ENCODE results near the gene HSD3B7.

The HSD3B7 gene

DNA sequence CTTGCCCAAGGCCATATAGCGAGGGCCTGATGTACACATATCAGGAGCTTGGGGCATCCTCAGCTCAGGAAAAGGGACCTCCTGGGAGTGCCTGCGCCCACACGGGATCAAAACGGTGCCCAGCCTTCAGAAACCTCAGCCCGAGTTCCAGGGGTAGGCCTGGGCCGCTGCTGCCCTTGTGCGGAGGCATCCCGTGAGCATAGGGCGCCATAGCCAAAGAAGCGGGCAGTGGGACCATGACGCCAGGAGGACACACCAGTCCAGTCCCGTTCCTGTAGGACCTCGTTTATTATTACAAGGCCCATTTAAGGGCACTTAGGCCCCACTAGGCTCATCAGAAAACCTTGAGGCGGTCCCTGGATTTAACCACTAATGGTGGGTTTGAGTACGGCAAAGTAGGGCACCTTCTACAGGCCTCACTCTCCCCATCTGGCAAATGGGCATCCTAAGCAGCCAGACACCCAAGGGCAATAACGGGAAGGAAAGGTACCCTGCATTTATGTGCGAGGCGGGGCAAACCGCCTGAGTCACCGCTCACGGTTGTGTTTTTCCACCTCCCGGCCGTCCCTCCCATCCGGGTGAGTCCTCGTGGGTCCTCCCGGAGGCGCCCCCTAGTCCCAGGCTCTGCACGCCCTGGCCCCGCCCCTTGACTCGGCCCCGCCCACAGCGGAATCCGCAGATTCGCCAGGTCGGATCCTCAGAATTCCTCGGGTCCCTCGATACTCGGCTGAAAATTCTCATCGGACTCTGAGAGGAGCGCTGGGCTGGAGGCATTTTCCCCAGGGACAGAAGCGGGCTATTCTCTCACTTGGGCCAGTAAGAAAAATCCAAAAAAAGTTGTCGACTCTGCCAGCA is 28.2 kb upstream of the HSD3B7 start:
- DNase-seq (ENCODE audit: low spot score) = peak; percentile 91

DNA sequence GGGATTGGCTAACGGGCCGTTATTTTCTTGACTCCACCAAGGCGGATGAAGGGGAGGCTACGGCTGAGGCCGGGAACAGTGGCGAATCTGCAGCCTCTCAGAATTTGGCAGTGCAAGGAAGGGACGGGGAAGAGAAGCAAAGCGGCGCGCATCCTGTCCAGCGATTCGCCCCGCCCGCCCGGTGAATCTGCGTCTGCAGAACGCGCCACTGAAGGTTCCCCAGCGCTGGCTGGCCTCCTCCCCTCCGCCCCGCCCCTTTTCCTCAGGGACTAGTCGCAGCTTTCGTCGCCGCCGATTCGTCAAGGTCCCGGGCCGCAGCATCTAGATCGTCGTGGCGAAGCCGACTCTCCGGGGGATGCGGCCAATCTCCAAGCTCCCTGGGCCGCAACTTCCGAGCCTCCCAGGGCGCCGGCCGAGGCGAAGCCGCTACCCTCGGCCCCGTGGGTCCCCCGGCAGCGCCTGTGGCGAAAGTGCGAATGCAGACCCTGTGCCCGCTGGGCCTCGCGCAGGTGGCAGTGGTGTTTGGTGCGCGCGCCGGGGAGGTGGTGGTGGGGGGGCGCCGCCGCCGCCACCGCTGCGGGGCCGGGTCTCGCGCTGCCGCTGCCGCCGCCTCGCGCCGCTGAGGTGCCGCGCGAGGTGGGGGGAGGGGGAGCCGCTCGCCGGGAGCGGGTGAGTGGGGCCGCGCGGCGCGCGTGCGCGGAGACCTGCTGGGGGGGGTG is 27.4 kb upstream of the HSD3B7 start, which contains the start of gene SETD1A:
Gene SETD1A (plus strand): TSS at position 299 of the 719 bp plus-strand sequence. CDS start 978 bp downstream, outside the sequence.
- DNase-seq (ENCODE audit: low spot score) = peak; percentile 96

DNA sequence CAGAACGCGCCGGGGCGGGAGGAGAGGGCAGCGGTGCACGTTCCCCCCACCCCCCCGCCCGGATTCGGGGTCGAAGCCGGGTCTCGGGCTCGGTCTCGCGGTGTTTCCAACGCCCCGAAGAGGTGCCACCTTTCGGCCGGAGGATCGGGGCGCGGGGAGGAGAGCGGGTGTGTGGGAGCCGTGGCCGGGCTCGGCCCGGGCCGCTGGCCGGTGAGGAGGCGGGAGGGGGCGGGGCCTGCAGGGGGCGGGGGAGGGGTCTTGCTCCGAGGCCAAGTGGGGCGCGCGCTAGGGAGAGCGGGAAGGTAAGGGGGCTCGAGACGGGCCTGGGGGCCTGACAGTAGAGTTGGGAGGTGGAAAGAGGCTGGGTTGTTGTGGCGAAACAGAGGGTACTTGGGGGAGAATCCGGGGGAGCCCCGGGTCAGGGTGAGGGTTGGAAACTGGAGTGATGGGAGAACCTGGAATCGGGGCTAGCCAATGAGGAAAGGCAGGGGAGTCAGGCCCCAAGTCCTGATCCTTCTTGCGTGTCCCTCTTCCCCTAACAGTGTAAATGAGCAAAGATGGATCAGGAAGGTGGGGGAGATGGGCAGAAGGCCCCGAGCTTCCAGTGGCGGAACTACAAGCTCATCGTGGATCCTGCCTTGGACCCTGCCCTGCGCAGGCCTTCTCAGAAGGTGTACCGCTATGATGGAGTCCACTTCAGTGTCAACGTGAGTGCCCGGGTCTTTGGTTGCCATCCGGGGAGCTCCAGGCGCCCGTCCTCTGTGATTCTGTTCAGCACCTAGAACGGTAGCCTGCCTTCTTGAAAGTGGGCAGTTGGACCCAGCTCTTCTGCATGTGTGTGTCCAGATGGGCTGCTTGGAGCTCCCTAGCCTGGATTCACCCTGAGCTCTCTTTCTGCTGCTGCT is 26.6 kb upstream of the HSD3B7 start:
- no peak for DNase-seq (ENCODE audit: low spot score)

DNA sequence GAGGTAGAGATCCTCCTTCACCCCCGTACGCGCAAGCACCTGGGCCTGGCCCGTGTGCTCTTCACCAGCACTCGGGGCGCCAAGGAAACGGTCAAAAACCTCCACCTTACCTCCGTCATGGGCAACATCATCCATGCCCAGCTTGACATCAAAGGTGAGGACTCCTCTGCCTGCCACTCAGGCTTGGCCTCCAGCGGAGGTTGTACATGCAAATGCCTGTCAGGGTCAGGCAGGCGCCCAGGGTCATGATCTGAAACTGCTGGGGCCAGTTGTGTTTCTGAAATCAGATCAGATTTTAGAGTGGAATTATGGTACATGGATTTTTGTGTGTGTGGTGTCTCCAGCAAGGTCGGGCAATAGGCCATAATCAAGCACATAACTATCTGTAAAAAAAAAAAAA is 23.6 kb upstream of the HSD3B7 start:
- no peak for DNase-seq (ENCODE audit: low spot score)

DNA sequence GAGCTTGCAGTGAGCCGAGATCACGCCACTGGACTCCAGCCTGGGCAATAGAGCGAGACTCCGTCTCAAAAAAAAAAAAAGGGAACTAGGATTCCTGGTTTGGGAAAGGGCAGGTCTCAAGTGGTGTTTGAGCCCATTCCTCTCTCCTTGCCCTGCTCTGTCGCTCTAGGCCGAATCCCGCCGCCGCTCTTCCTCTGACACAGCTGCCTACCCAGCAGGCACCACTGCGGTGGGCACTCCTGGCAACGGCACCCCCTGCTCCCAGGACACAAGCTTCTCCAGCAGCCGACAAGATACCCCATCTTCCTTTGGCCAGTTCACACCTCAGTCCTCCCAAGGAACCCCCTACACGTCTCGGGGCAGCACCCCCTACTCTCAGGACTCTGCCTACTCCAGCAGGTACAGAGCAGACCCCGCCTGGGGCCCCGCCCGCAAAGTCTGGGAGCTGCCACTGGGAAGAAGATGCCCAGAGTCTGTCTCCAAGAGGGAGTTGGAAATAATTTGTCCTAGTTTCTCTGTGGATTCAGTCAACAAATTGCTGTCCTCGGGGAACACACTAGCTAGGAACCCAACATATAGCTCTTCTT is 21.0 kb upstream of the HSD3B7 start:
- no peak for DNase-seq (ENCODE audit: low spot score)

DNA sequence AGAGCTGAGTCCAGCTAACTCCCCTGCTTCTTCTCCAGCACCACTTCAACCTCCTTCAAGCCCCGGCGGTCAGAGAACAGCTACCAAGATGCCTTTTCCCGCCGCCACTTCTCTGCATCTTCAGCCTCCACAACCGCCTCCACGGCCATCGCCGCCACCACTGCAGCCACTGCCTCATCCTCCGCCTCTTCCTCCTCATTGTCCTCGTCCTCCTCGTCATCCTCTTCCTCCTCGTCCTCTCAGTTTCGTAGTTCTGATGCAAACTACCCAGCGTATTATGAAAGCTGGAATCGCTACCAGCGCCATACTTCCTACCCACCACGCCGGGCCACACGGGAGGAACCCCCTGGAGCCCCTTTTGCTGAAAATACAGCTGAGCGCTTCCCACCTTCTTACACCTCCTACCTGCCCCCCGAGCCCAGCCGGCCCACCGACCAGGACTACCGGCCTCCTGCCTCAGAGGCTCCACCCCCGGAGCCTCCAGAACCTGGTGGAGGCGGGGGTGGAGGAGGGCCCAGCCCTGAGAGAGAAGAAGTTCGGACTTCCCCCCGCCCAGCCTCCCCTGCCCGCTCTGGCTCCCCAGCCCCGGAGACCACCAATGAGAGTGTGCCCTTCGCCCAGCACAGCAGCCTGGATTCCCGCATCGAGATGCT is 20.3 kb upstream of the HSD3B7 start:
- DNase-seq (ENCODE audit: low spot score) = no peak

DNA sequence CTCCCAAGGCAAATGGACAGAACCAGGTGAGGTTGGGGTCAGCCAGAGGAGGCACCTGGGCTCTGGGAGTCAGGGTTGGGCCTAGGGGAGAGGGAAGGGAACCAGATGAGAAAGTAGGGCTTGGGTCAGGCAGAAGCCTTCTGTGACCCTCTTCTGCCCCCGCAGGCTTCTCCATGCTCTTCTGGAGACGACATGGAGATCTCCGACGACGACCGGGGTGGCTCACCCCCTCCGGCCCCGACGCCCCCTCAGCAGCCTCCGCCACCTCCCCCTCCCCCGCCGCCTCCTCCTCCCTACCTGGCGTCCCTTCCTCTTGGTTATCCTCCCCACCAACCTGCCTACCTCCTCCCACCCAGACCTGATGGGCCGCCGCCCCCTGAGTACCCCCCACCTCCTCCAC is 19.6 kb upstream of the HSD3B7 start:
- DNase-seq (ENCODE audit: low spot score) = no peak

DNA sequence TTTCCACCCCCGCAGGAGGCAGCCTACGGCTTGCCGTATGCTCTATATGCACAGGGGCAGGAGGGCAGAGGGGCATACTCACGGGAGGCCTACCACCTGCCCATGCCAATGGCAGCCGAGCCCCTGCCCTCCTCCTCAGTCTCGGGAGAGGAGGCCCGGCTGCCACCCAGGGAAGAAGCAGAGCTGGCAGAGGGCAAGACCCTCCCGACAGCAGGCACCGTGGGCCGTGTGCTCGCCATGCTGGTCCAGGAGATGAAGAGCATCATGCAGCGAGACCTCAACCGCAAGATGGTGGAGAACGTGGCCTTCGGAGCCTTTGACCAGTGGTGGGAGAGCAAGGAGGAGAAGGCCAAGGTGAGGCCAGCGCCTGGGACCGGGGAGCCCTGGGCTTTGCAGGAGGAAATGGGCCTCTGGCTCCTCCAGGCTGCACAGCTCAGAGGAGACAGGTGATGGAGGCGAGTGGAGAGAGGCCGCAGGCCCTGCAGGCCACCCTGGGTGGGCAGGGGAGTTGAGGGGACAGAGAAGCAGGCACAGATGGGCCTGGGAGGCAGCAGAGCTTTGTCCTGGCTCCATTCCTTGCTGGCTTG is 18.9 kb upstream of the HSD3B7 start:
- DNase-seq (ENCODE audit: low spot score) = no peak

DNA sequence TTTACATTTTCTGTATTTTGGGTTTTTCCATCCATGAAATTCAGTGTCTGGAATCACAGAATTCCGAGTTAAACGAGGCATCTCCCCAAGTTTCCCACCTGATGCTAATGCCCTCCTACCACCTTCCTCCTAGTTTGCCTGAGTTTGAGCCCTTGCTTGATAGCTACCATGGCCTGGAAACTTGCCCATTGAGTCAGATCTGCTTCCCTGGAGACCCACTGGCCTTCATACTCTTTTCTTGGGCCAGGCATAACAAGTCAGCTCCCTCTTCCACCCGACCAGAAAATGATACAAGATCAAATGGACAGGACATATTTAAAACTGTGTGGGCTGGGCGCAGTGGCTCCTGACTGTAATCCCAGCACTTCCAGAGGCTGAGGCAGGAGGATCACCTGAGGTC is 17.2 kb upstream of the HSD3B7 start:
- DNase-seq (ENCODE audit: low spot score) = no peak

DNA sequence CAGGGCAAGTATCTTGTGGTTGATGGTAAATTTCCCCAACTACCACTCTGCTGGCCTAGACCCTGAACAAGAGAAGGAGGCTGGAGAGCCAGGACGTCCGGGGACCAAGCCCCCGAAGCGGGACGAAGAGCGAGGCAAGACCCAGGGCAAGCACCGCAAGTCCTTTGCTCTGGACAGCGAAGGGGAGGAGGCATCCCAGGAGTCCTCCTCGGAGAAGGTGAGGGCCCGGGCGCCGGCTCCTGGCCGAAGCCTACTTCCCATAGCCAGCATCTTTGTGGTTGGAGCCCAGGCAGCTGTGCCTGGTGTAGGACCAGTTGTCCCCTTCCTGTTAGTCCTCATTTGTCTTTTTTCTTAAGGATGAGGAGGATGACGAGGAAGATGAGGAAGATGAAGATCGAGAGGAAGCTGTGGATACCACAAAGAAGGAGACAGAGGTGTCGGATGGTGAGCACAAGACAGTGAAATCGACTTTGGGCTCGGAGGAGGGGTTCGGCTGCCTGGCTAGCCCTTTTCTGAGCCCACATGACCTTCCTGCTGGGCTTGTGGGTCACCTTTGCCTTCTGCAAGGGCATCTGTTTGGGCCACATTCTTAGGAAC is 15.7 kb upstream of the HSD3B7 start:
- no peak for DNase-seq (ENCODE audit: low spot score)

DNA sequence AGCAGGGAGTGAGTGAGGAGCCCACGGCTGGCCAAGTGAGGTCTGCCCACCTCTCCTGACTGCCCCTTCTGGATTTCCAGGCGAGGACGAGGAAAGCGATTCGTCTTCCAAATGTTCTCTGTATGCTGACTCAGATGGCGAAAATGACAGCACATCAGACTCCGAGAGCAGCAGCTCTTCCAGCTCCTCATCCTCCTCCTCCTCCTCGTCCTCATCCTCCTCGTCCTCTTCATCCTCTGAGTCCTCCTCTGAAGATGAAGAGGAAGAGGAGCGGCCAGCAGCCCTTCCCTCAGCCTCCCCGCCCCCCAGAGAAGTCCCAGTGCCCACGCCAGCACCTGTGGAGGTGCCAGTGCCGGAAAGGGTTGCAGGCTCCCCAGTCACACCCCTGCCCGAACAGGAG is 13.7 kb upstream of the HSD3B7 start:
- DNase-seq (ENCODE audit: low spot score) = no peak

DNA sequence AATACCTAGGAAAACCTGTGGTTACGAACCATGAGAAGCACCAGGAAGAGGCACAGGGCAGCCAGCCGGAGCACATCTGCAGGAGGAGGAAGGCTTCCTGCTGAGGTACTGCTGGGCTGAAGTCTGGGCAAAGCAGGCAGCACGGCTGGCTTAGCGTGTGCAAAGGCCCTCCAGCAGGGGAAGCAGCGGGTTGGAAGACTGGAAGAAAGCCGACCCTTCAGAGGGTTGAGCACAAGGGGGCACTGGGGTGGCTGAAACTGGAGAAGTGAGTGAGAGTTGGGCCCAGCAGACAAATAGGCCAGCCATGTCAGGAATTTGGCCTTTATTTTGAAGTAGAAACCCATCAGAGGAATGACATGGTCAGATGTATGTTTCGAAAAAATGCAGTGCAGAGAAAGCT is 12.1 kb upstream of the HSD3B7 start:
- DNase-seq (ENCODE audit: low spot score) = no peak

DNA sequence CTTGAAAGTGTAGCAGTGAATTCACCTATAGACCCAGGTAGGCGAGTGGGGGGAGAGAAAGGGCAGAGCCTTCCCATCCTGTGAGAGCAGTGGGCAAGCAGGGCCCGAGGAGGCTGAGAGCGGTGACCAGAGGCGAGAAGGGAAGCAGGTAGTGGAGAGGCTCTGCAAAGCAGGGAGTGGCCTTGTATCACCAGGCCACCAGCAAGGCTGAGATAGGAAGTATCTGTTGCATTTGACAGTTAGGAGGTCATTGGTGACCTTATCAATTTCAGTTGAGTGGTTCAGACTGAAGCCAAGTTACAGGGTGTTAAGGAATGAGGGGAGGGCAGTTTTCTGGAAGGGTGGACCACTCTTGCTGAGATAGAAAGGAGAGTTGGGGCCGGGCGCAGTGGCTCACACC is 10.7 kb upstream of the HSD3B7 start:
- no peak for DNase-seq (ENCODE audit: low spot score)

DNA sequence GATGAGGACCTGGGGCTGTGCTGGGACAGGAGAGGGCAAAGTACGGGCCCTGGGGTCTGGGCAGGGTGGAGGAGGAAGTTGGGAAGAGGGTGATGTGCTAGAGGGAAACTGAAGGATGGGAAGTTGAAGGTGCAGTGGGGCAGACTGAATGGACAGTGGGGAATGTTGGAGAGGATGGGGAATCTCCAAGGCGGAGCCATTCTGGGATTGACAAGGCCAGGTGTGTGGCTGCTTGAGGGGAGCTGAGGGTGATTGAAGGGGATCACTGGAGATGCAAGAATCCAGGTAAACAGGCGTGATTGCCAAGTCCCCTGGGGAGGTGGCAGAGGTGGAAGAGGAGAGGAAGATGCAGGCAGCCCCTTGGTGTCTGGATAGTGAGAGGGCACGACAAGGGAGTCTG is 8.5 kb upstream of the HSD3B7 start:
- no peak for DNase-seq (ENCODE audit: low spot score)

DNA sequence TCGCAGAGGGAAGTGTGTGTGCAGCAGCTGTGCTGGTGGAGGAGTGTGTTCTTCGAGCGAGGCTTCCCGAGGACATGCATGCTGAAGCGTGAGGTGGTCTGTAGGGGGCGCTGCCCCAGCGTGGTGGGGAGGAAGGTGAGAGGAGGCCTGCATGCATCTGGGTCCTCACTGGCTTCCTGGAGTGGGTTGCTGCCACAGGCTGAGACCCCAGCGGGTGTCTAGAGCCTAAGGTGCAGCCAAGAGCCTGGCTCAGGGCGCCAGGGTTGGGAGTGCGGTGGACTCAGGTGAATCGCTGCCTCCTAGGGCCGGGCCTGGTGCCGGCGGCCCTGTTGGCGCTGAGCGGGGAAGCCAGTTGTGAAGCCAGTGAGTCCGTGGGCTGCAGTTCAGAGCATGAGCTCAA is 7.5 kb upstream of the HSD3B7 start:
- no peak for DNase-seq (ENCODE audit: low spot score)

DNA sequence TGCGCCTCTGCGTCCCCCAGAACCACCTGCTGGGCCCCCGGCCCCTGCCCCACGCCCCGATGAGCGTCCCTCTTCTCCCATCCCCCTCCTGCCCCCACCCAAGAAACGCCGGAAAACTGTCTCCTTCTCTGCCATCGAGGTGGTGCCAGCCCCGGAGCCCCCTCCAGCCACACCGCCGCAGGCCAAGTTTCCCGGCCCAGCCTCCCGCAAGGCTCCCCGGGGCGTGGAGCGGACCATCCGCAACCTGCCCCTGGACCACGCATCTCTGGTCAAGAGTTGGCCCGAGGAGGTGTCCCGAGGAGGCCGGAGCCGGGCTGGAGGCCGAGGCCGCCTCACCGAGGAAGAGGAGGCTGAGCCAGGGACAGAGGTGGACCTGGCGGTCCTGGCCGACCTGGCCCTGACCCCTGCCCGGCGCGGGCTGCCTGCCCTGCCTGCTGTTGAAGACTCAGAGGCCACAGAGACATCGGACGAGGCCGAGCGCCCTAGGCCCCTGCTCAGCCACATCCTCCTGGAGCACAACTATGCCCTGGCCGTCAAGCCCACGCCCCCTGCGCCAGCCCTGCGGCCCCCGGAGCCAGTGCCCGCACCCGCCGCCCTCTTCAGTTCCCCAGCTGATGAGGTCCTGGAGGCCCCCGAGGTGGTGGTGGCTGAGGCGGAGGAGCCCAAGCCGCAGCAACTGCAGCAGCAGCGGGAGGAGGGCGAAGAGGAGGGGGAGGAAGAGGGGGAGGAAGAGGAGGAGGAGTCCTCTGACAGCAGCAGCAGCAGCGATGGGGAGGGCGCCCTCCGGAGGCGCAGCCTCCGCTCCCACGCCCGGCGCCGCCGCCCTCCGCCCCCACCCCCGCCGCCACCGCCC is 5.6 kb upstream of the HSD3B7 start:
- DNase-seq (ENCODE audit: low spot score) = no peak

DNA sequence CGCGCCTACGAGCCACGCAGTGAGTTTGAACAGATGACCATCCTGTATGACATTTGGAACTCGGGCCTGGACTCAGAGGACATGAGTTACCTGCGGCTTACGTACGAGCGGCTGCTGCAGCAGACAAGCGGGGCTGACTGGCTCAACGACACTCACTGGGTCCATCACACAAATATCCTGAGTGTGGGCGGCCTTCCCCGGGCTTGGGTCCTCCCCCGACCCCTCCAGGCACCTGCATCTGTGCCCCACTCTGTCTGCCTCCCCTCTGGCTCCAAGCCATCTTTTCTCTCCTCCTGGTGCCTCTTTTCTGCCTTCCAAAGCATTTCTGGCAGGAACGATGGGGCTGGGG is 5.0 kb upstream of the HSD3B7 start:
- no peak for DNase-seq (ENCODE audit: low spot score)

DNA sequence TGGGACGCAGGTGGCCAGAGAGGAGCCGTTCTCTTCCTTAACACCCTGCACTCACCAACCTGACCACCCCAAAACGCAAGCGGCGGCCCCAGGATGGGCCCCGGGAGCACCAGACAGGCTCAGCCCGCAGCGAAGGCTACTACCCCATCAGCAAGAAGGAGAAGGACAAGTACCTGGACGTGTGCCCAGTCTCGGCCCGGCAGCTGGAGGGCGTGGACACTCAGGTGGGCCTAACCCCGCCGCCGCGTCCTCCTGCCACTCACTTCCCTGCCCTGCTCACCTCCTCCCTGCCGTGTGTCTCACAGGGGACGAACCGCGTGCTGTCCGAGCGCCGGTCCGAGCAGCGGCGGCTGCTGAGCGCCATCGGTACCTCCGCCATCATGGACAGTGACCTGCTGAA is 4.6 kb upstream of the HSD3B7 start:
- no peak for DNase-seq (ENCODE audit: low spot score)

DNA sequence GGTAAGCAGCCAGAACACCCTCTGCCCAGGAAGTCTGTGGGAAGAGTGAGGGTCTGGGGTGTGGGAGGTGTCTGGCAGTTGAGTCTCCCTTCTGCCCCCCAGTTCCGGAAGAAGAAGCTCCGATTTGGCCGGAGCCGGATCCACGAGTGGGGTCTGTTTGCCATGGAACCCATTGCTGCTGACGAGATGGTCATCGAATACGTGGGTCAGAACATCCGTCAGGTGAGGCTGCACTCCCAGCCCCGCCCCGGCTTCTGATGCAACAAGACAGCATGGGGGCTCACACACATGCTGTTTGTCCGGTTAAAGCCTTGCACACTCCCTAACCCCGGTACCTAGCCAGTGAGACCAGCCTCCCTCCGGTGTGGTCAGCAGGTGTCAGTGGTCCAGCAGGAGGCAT is 4.0 kb upstream of the HSD3B7 start:
- no peak for DNase-seq (ENCODE audit: low spot score)

Data from CD4-positive, alpha-beta T cell treated with Interleukin-2 at 100 ng/mL for 4 hours (primary cell).